HG03442 (cell line): ENCODE measurements around the gene OSMR.

Experiments used
- ATAC-seq: cut with Tn5 transposase; IDR thresholded peaks from one replicate; pipeline ENCODE4 v1.9.1; 2021; ENCODE audit warnings: mild to moderate bottlenecking, moderate library complexity; ENCODE audit not compliant: unreplicated experiment

OSMR gene

GRCh38 chr5:38871058-38871605 lies 25.3 kb downstream of the OSMR start:
- ATAC-seq: no peak

GRCh38 chr5:38871790-38872551 lies 26.2 kb downstream of the OSMR start:
- ATAC-seq: no peak

GRCh38 chr5:38872826-38873225 lies 27.0 kb downstream of the OSMR start:
- ATAC-seq: no peak

- ATAC-seq: no peak
These were observed 29.2 kb downstream of the OSMR start for GRCh38 chr5:38874948-38875456.

- ATAC-seq: no peak
These were observed 32.7 kb downstream of the OSMR start for GRCh38 chr5:38878391-38879077.

GRCh38 chr5:38879078-38879460 lies 33.3 kb downstream of the OSMR start:
- ATAC-seq: no peak

- no peak for ATAC-seq
These were observed 38.0 kb downstream of the OSMR start for GRCh38 chr5:38883842-38884241.

GRCh38 chr5:38885208-38885607 lies 39.4 kb downstream of the OSMR start:
- ATAC-seq: no peak

GRCh38 chr5:38888041-38888440 lies 42.2 kb downstream of the OSMR start:
- ATAC-seq: no peak

- ATAC-seq: no peak
These were observed 43.6 kb downstream of the OSMR start for GRCh38 chr5:38889424-38889823.

- ATAC-seq: no peak
These were observed 45.8 kb downstream of the OSMR start for GRCh38 chr5:38891563-38891962.

- peak; percentile 79 for ATAC-seq
These were observed 46.6 kb downstream of the OSMR start for GRCh38 chr5:38892363-38892762.

GRCh38 chr5:38896760-38897159 lies 50.9 kb downstream of the OSMR start:
- no peak for ATAC-seq

- ATAC-seq: no peak
These were observed 54.1 kb downstream of the OSMR start for GRCh38 chr5:38899936-38900335.

GRCh38 chr5:38905516-38905915 lies 59.7 kb downstream of the OSMR start:
- ATAC-seq: no peak

GRCh38 chr5:38906503-38906902 lies 60.7 kb downstream of the OSMR start:
- no peak for ATAC-seq

- ATAC-seq: no peak
These were observed 66.1 kb downstream of the OSMR start for GRCh38 chr5:38911933-38912332.

GRCh38 chr5:38913714-38914113 lies 67.9 kb downstream of the OSMR start:
- no peak for ATAC-seq

- no peak for ATAC-seq
These were observed 71.0 kb downstream of the OSMR start for GRCh38 chr5:38916802-38917201.

- no peak for ATAC-seq
These were observed 75.4 kb downstream of the OSMR start for GRCh38 chr5:38921174-38921573.

GRCh38 chr5:38922199-38922598 lies 76.4 kb downstream of the OSMR start:
- peak; percentile 77 for ATAC-seq
